Lower leg skin (tissue), 3 donors: ENCODE data around the gene ST3GAL6.

Experiments used
- POLR2A ChIP-seq, 2 donors: fragments of 450-650 bp; IDR thresholded peaks; one replicate each; pipeline ENCODE4 v1.6.1; 2016 to 2017; ENCODE audit warnings: antibody characterized with exemption in 2 of 2, mild to moderate bottlenecking in 1 of 2, moderate library complexity in 1 of 2
- TF ChIP-seq, protein P1 (sequence below), 3 donors: fragments of 450-650 bp; IDR thresholded peaks; one replicate each; pipeline ENCODE4 v1.5.1; 2016; ENCODE audit warnings: antibody characterized with exemption in 3 of 3, mild to moderate bottlenecking in 3 of 3, moderate library complexity in 2 of 3

DNA sequence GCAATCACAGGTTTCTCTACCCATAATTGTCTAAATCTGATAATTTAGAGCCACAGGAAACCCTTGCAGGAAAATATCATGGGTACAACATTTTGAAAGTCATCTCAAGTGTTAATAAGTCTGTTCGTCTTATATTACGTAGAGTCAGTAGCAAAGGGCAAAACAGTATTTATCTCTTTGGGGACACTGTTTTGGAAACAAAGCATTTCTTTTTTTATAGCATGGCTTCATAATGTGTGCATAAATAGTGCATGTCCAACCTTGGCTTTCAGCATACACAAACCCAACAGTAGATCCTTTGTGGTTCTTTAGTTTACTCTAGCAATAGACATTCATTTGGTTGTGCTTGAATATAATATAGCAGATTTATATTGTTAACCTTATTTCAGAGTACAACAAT, 24.0 kb downstream of the ST3GAL6 start:
- TF ChIP-seq, protein P1, sequence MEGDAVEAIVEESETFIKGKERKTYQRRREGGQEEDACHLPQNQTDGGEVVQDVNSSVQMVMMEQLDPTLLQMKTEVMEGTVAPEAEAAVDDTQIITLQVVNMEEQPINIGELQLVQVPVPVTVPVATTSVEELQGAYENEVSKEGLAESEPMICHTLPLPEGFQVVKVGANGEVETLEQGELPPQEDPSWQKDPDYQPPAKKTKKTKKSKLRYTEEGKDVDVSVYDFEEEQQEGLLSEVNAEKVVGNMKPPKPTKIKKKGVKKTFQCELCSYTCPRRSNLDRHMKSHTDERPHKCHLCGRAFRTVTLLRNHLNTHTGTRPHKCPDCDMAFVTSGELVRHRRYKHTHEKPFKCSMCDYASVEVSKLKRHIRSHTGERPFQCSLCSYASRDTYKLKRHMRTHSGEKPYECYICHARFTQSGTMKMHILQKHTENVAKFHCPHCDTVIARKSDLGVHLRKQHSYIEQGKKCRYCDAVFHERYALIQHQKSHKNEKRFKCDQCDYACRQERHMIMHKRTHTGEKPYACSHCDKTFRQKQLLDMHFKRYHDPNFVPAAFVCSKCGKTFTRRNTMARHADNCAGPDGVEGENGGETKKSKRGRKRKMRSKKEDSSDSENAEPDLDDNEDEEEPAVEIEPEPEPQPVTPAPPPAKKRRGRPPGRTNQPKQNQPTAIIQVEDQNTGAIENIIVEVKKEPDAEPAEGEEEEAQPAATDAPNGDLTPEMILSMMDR (IDR thresholded peaks at IDR 0.05), result no peak
- no peak for TF ChIP-seq POLR2A (IDR thresholded peaks at IDR 0.05)
